ENCODE data around the gene XRCC3.
"Not testable (repeated sequence)": the region's sequence is repeated elsewhere in the genome, so short reads cannot be mapped to it uniquely, and the experiment has no call there.

XRCC3 gene

GRCh38 chr14:103667671-103668070 lies 47.6 kb downstream of the XRCC3 start:
- no peak for DNase-seq (ENCODE audit: low read depth)

GRCh38 chr14:103663506-103663905 lies 51.7 kb downstream of the XRCC3 start:
- no peak for DNase-seq (ENCODE audit: low read depth)

- DNase-seq (ENCODE audit: low read depth) = no peak
Observed at GRCh38 chr14:103662591-103662990, 52.7 kb downstream of the XRCC3 start.

- no peak for DNase-seq (ENCODE audit: low read depth)
Observed at GRCh38 chr14:103662029-103662428, 53.2 kb downstream of the XRCC3 start.

GRCh38 chr14:103659631-103660030 lies 55.6 kb downstream of the XRCC3 start:
- DNase-seq (ENCODE audit: low read depth) = no peak

- no peak for DNase-seq (ENCODE audit: low read depth)
Observed at GRCh38 chr14:103657471-103657870, 57.8 kb downstream of the XRCC3 start.

GRCh38 chr14:103656756-103657133 lies 58.5 kb downstream of the XRCC3 start:
- no peak for DNase-seq (ENCODE audit: low read depth)

- DNase-seq (ENCODE audit: low read depth) = no peak
Observed at GRCh38 chr14:103656031-103656755, 59.1 kb downstream of the XRCC3 start.

- DNase-seq (ENCODE audit: low read depth) = no peak
Observed at GRCh38 chr14:103654619-103655018, 60.6 kb downstream of the XRCC3 start.

- DNase-seq (ENCODE audit: low read depth) = no peak
Observed at GRCh38 chr14:103653805-103654204, 61.4 kb downstream of the XRCC3 start.

GRCh38 chr14:103653336-103653735 lies 61.9 kb downstream of the XRCC3 start:
- DNase-seq (ENCODE audit: low read depth) = not testable (repeated sequence)

GRCh38 chr14:103652806-103653205 lies 62.4 kb downstream of the XRCC3 start:
- DNase-seq (ENCODE audit: low read depth) = no peak

GRCh38 chr14:103651585-103651984 lies 63.7 kb downstream of the XRCC3 start:
- DNase-seq (ENCODE audit: low read depth) = no peak

- no peak for DNase-seq (ENCODE audit: low read depth)
Observed at GRCh38 chr14:103650213-103650612, 65.0 kb downstream of the XRCC3 start.

GRCh38 chr14:103649001-103649400 lies 66.2 kb downstream of the XRCC3 start:
- no peak for DNase-seq (ENCODE audit: low read depth)
